ENCODE data around the gene RGS7BP. TPM values are rescaled to one million over a fixed set of nuclear protein-coding genes. Genes with fewer than 3 reads are reported as not detected.

RGS7BP gene
- not detected in 2 replicates for total RNA-seq

GRCh38 chr5:64505769-64506566 lies at the start of gene RGS7BP:
RGS7BP (plus strand) TSS chr5:64506015; CDS start chr5:64506625, 610 bp downstream.
- intact Hi-C loops (cut with micrococcal nuclease): no loop called here

DNA sequence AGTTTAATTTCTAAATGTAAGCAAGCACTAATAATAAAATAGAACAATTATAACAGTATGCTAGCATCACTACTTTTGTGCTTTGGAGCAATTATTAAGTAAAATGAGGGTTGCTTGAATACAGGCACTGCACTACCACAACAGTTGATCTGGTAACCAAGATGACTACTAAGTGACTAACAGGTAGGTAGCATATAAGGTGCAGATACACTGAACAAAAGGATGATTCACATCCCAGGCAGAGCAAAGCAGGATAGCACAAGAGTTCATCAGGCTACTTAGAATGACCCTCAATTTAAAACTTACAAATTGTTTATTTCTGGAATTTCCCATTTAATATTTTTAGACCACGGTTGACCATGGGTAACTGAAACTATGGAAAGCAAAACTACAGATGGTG lies 48.0 kb upstream of the RGS7BP start:
- intact Hi-C loops (cut with micrococcal nuclease): no loop called here

GRCh38 chr5:64458948-64459347 lies 46.9 kb upstream of the RGS7BP start:
- intact Hi-C loops (cut with micrococcal nuclease): no loop called here

GRCh38 chr5:64462391-64462790 lies 43.4 kb upstream of the RGS7BP start:
- intact Hi-C loops (cut with micrococcal nuclease): no loop called here

GRCh38 chr5:64486163-64486562 lies 19.7 kb upstream of the RGS7BP start:
- intact Hi-C loops (cut with micrococcal nuclease): no loop called here

GRCh38 chr5:64487283-64487682 lies 18.5 kb upstream of the RGS7BP start:
- intact Hi-C loops (cut with micrococcal nuclease): no loop called here

DNA sequence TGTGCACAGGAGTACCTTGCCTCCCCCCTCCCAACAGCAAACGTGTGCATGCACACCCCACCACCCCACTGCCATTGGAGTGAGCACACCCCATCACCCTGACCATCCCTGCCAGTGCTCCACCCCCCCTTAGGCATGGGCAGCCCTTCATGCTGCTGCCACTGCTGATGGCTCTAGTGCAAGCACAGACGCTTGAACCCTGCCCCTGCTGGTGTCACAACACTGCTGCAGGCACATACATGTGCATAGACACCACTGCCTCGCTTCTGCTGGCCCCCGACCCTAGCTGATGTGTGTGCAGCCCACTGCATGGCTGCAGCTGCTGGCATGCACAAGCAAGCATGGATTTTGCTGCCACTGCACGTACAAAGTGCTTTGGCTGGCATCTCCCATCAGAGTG lies 16.0 kb upstream of the RGS7BP start:
- intact Hi-C loops (cut with micrococcal nuclease): no loop called here

DNA sequence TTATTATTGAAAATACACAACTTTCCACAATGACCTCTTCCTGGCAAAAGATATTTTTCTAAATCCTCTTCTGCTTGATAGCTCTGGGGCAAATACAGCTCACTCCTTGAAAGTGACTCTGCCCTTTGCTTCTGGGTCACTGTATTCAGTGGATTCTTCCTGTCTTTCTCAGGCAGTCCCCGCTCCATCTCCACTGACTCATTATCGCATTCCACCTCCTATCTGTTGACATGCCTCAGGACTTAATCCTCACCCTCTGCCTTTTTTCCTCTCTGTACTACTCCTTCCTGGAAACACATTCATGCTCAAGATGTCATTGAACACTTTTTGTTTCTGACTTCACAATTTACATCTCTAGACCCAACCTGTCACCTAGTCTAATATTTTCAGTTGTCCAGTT lies 8.4 kb upstream of the RGS7BP start:
- intact Hi-C loops (cut with micrococcal nuclease): no loop called here

DNA sequence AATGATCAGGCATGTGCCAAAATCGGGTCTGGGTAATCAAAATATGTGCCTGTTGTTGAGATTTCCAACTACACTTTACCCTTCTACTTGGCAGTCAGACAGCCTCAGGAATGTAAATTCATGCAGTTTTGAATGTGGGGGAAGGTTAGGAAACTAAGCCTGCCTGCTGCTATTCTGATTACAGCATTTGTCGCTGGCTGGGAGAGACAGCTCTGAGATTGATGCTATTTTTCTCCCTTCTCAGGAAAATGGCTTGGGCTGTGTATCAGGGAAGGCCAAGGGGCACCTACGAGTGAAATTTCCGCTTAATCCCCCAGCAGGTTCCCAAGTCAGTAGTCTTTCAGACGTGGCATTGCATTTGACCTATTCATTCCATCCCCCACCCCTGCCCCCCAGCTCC lies 3.6 kb upstream of the RGS7BP start:
- intact Hi-C loops (cut with micrococcal nuclease): no loop called here

GRCh38 chr5:64506567-64507263 lies 900 bp downstream of the RGS7BP start:
- intact Hi-C loops (cut with micrococcal nuclease): no loop called here

DNA sequence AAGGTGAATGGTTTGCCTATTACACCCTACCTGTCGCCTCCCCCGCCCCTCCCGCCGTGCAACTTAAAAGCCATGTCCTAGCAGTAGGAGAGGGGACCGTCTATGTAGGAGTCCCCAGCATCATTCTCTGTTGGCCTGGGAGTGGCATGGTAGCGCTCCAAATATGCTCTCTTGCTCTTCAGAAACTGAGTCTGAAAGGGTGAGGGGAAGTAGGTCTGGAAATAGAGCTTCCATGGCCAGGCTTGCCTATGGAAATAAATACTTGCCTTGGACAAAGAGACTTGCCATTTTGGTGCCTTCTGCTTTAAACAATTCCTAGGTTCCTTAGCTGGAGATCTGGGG lies 1.4 kb downstream of the RGS7BP start:
- intact Hi-C loops (cut with micrococcal nuclease): no loop called here

DNA sequence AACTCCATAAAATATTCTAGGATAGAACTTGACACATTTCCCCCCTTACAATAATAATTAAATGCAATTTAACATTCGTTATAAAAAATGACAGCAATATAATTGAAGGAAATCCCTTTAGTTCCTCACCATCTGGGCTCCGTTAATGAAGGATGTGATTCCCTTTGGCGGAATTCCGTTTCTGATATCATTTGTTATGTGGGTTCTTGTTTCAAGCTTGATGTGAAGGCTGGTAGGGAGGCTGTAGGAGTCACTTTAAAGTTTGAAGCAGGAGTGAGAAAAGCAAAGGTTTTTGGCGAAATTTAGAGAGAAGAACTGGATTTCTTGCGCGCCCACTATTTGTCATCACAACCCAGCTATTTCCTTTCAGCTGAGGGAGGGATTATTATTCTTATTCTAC lies 4.0 kb downstream of the RGS7BP start:
- intact Hi-C loops (cut with micrococcal nuclease): no loop called here

- intact Hi-C loops (cut with micrococcal nuclease): no loop called here
Measured at GRCh38 chr5:64513492-64513891, 7.7 kb downstream of the RGS7BP start.

- intact Hi-C loops (cut with micrococcal nuclease): no loop called here
Measured at GRCh38 chr5:64514612-64515011, 8.8 kb downstream of the RGS7BP start.

DNA sequence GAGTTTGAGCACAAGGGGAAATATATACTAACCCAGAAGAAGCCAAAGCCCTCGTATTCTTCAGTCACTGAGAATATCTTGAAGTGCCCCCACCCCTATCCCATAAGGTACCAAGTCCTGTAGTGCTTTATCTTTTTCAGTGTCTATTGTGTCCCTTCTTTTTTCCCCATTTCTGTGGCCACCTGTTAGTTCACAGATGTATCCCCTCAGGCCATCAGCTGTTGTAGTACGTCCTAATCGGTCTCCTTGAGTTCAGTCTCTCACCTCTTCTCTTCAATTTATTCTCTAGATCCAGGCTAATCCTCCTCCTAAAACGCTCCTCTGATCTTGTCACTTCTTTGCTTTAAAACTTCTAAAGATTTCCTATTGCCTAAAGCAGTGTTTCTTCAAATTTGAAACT lies 10.4 kb downstream of the RGS7BP start:
- intact Hi-C loops (cut with micrococcal nuclease): no loop called here

DNA sequence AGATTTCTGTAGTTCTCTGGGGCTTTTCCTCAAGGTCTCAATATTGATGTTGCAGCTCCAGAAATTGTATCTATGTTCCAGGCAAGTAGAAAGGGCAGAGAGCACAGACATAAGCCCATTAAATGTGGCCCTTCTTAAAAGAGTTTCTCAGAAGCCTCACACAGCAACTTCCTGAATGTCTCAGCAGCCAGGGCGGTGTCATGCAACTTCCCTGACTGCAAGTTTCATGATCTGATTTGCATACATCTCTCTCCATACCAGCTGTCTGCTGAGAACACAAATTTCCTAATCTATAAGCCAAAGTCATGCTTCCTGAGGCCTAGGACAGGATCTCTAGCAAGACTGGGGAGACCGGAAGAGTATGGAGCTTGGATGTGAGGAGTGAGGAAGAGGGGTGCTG lies 13.0 kb downstream of the RGS7BP start:
- intact Hi-C loops (cut with micrococcal nuclease): no loop called here

GRCh38 chr5:64519263-64519662 lies 13.4 kb downstream of the RGS7BP start:
- intact Hi-C loops (cut with micrococcal nuclease): no loop called here

- intact Hi-C loops (cut with micrococcal nuclease): loop anchor here (5.0 kb wide), 1 partner anchor 460 kb away; no protein-coding TSS in a partner anchor
Measured at GRCh38 chr5:64526734-64527439, 21.1 kb downstream of the RGS7BP start.

- intact Hi-C loops (cut with micrococcal nuclease): no loop called here
Measured at GRCh38 chr5:64530076-64530475, 24.3 kb downstream of the RGS7BP start.

DNA sequence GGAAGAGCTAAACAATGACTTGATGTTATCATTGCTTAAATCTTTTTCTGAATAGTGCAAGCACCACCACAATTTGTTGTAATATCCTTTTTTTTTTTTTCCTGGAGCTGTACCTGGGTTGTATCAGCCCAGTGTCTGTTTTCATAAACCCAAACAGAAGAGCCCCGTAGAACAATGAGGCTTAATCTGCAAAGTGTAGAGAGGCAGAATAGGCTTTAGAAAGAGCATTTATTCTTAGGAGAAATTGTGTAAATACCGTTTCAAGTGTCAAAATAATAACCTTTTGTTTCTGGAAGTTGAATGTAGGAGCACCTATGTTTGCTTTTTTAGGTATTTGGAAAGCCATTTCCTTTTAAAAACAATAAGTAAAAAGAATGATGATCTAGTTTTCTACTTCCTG lies 26.4 kb downstream of the RGS7BP start:
- intact Hi-C loops (cut with micrococcal nuclease): no loop called here

DNA sequence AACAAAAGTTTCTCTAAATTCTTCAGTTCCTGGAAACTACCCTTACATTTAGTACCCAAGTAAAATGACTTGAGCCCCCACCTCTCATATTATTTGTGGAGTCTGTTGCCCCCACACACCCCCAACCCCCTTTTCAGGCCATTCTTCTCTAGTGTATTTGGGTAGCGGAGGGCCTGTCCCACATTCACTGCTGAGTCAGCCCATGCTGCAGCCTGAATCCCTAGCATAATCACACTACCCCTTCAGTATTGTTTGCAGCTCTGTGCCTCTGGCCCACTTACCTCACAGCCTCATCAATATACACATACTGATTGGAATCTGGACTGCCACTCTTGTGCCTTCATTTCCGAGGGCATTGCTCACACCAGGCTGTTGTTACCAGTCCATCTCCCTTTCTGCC lies 26.8 kb downstream of the RGS7BP start:
- intact Hi-C loops (cut with micrococcal nuclease): no loop called here

DNA sequence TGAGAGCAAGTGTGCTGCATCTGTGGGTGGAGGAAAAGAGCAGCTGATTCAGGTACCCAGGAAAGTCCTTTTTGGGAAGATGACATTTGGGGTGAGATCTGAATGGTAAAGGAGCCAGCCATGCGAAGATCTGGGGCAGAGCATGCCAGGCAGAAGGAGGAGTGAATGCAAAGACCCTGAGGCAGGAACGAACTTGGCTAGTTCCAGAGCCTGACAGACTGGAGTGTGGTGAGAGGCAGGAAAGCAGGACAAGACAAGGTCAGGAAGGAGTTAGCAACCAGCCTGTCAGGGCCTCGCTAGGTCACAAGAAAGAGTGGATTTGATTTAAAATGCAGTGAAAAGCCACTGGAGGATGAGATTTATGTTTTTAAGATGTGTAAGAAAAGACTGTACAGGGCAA lies 28.2 kb downstream of the RGS7BP start:
- intact Hi-C loops (cut with micrococcal nuclease): no loop called here
